OCI-LY1 (cell line): ENCODE results near the gene PVALEF.

Experiments used
- H2AFZ ChIP-seq: fragments of 200-600 bp; sonication (generic), shearing (Covaris generic); 2 replicates; pipeline ENCODE4 v1.6.0; 2014; ENCODE audit warnings: antibody characterized with exemption, mild to moderate bottlenecking, low read length
- H3F3A ChIP-seq: fragments of 200-600 bp; sonication (generic), shearing (Covaris generic); 2 replicates; pipeline ENCODE4 v1.6.0; 2014; ENCODE audit warnings: mild to moderate bottlenecking, antibody characterized with exemption, low read length, moderate library complexity; ENCODE audit not compliant: insufficient read depth
- H3K27ac ChIP-seq: fragments of 200-600 bp; sonication (generic); 2 replicates; pipeline ENCODE4 v1.5.1; 2014; ENCODE audit warnings: low read length, mixed run types, mild to moderate bottlenecking, low read depth; ENCODE audit not compliant: poor library complexity, severe bottlenecking
- H3K27me3 ChIP-seq: fragments of 200-600 bp; sonication (generic); 2 replicates; pipeline ENCODE4 v1.6.0; 2014; ENCODE audit warnings: antibody characterized with exemption, mild to moderate bottlenecking, low read length, moderate library complexity; ENCODE audit not compliant: insufficient read depth
- H3K36me3 ChIP-seq: fragments of 200-600 bp; sonication (generic); 2 replicates; pipeline ENCODE4 v1.6.1; 2014; ENCODE audit warnings: mild to moderate bottlenecking, antibody characterized with exemption, low read length, moderate library complexity, mixed read lengths; ENCODE audit not compliant: insufficient read depth
- H3K4me1 ChIP-seq: fragments of 200-600 bp; sonication (generic); 2 replicates; pipeline ENCODE4 v1.5.1; 2014; ENCODE audit warnings: mild to moderate bottlenecking, low read length, moderate library complexity; ENCODE audit not compliant: insufficient read depth, severe bottlenecking
- H3K4me2 ChIP-seq: fragments of 200-600 bp; sonication (generic), shearing (Covaris generic); 2 replicates; pipeline ENCODE4 v1.6.1; 2014; ENCODE audit warnings: low read length
- H3K4me3 ChIP-seq: fragments of 200-600 bp; sonication (generic); 2 replicates; pipeline ENCODE4 v1.5.1; 2014; ENCODE audit warnings: low read length, low read depth, mild to moderate bottlenecking, mixed read lengths; ENCODE audit not compliant: poor library complexity, severe bottlenecking
- H3K79me2 ChIP-seq: fragments of 200-600 bp; shearing (Covaris generic); 2 replicates; pipeline ENCODE4 v1.6.1; 2016; ENCODE audit warnings: mixed run types, low read length, mixed read lengths; ENCODE audit not compliant: insufficient read depth
- H3K9ac ChIP-seq: fragments of 200-600 bp; sonication (generic), shearing (Covaris generic); 2 replicates; pipeline ENCODE4 v1.6.1; 2014; ENCODE audit warnings: mild to moderate bottlenecking, low read length, mixed read lengths
- H3K9me2 ChIP-seq: fragments of 200-600 bp; sonication (generic), shearing (Covaris generic); 2 replicates; pipeline ENCODE4 v1.6.1; 2014; ENCODE audit warnings: low read depth, mild to moderate bottlenecking, low read length, mixed read lengths
- H3K9me3 ChIP-seq: fragments of 200-600 bp; shearing (Covaris generic); 2 replicates; pipeline ENCODE4 v1.6.1; 2014; ENCODE audit warnings: low read length, mixed read lengths
- H4K20me1 ChIP-seq: fragments of 200-600 bp; sonication (generic), shearing (Covaris generic); 2 replicates; pipeline ENCODE4 v1.6.0; 2016; ENCODE audit warnings: mild to moderate bottlenecking, low read length; ENCODE audit not compliant: insufficient read depth
- CTCF ChIP-seq: fragments of 200-600 bp; sonication (generic), shearing (Covaris generic); IDR thresholded peaks from 2 replicates; pipeline ENCODE4 v1.5.1; 2017; ENCODE audit warnings: mild to moderate bottlenecking, antibody characterized with exemption, low read length, moderate library complexity, mixed read lengths
- EZH2 ChIP-seq: fragments of 200-600 bp; sonication (generic), shearing (Covaris generic); IDR thresholded peaks from 2 replicates; pipeline ENCODE4 v1.8.0; 2017; ENCODE audit warnings: borderline replicate concordance, mixed run types, mild to moderate bottlenecking, antibody characterized with exemption, low read length, moderate library complexity, mixed read lengths

PVALEF gene

GRCh38 chr17:81161536-81161935 lies 3.8 kb upstream of the PVALEF start:
- Histone ChIP-seq H3K9me3 (no peaks in the 10 kb centered on the region), H3K9ac (no peak overlapping the region), H3K4me3 (no peak overlapping the region), H3K27ac (no peak overlapping the region), H2AFZ (no peak overlapping the region), H3K36me3 (no peaks in the 10 kb centered on the region), H4K20me1 (no peaks in the 10 kb centered on the region), H3K9me2 (no peaks in the 10 kb centered on the region), H3K4me1 (no peaks in the 10 kb centered on the region), H3K79me2 (no peaks in the 10 kb centered on the region), H3F3A (no peaks in the 10 kb centered on the region), H3K27me3 (peaks cover 4% of the 10 kb centered on the region; the same call in 1 of the 2 replicates), H3K4me2 (no peak overlapping the region)
- TF ChIP-seq EZH2 = no peak
- TF ChIP-seq CTCF = no peak

- Histone ChIP-seq H4K20me1 (no peaks in the 10 kb centered on the region), H3K9me2 (no peaks in the 10 kb centered on the region), H3K27me3 (0 out of 2 replicates have a peak, but pooled peaks cover 4% of the 10 kb centered on the region), H3F3A (no peaks in the 10 kb centered on the region), H3K36me3 (no peaks in the 10 kb centered on the region), H3K4me2 (no peak overlapping the region), H3K79me2 (no peaks in the 10 kb centered on the region), H3K4me1 (no peaks in the 10 kb centered on the region), H3K9ac (no peak overlapping the region), H3K4me3 (no peak overlapping the region), H3K9me3 (no peaks in the 10 kb centered on the region), H3K27ac (no peak overlapping the region), H2AFZ (no peak overlapping the region)
- TF ChIP-seq EZH2 = no peak
- no peak for TF ChIP-seq CTCF
Measured at GRCh38 chr17:81161972-81162371, 3.3 kb upstream of the PVALEF start.

- no peak for TF ChIP-seq EZH2
- TF ChIP-seq CTCF = no peak
Measured at GRCh38 chr17:81162491-81162890, 2.8 kb upstream of the PVALEF start.

More at GRCh38 chr17:81162491-81162890, 2.8 kb upstream of the PVALEF start:
- Histone ChIP-seq H3K4me3 (no peak overlapping the region), H3K4me2 (no peak overlapping the region), H3K9me2 (no peaks in the 10 kb centered on the region), H3F3A (no peaks in the 10 kb centered on the region), H3K27ac (no peak overlapping the region), H3K9me3 (no peaks in the 10 kb centered on the region), H4K20me1 (no peaks in the 10 kb centered on the region), H3K79me2 (no peaks in the 10 kb centered on the region), H3K9ac (no peak overlapping the region), H3K36me3 (no peaks in the 10 kb centered on the region), H3K4me1 (no peaks in the 10 kb centered on the region), H2AFZ (no peak overlapping the region), H3K27me3 (0 out of 2 replicates have a peak, but pooled peaks cover 4% of the 10 kb centered on the region)
